Spleen (tissue), 7 donors: ENCODE results near the gene STAG1.

ENCODE experiments used
- CTCF ChIP-seq, 11 experiments: fragments of 200-600 bp in 7 of 11; fragments of 450-650 bp in 4 of 11; sonication (generic) in 4 of 11; IDR thresholded peaks in 8 of 11; conservative IDR thresholded peaks in 3 of 11; 1 replicate in 7 of 11; 2 replicates in 4 of 11; pipeline versions ENCODE4 v1.4.0 to v1.8.0; 2016 to 2021; ENCODE audit warnings: antibody characterized with exemption in 11 of 11, inconsistent platforms in 4 of 11, mild to moderate bottlenecking in 1 of 11
- POLR2A ChIP-seq, 3 donors: fragments of 450-650 bp; IDR thresholded peaks; one replicate each; pipeline ENCODE4 v1.5.1; 2017; ENCODE audit warnings: antibody characterized with exemption in 3 of 3, mild to moderate bottlenecking in 1 of 3
- POLR2AphosphoS5 ChIP-seq, 3 donors: sonication (generic); formaldehyde crosslinking; IDR thresholded peaks; one replicate each; pipeline ENCODE4 v1.5.1; 2017; ENCODE audit warnings: antibody characterized with exemption in 3 of 3
- donor health status: DM: no; HTN: no; CAD: no; lungs with moderate emphysema.
- donor health status: DM: no; HTN: no; CAD: no.
- donor health status: DM: no; HTN: no; CAD: no.

DNA sequence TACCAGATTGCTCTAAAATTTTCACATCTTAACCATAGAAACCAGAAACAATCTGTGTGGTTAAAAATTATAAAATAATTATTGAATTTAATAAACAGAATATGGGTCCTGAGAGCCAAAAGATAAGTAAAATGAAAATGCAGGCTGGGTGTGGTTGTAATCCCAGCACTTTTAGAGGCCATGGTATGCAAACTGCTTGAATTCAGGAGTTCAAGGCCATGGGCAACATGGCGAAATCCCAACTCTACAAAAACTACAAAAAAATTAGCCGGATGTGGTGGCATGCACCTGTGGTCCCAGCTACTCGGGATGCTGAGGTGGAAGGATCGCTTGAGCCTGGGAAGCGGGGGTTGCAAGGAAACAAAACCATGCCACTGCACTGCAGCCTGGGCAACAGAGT, 236.1 kb downstream of the STAG1 start:
- TF ChIP-seq POLR2AphosphoS5 (IDR thresholded peaks at IDR 0.05) (no peak), POLR2A (IDR thresholded peaks at IDR 0.05) (no peak), CTCF (IDR thresholded peaks at IDR 0.05 in 8 of 11, conservative IDR thresholded peaks at IDR 0.05 in 3 of 11) (no peak)
